T-helper 1 cell (primary cell): ENCODE data around the gene CAPN1.
"Not testable (repeated sequence)": the region's sequence is repeated elsewhere in the genome, so short reads cannot be mapped to it uniquely, and the experiment has no call there.

ENCODE experiments used
- DNase-seq, 5 donors: peaks; one replicate each; pipeline ENCODE4 v3.0.0-alpha.2; 2012 to 2020

CAPN1 gene

GRCh38 chr11:65218446-65218845, 36.7 kb downstream of the CAPN1 start:
- DNase-seq = no peak

- no peak for DNase-seq
These were observed 38.1 kb downstream of the CAPN1 start for GRCh38 chr11:65219930-65220213.

- no peak for DNase-seq
These were observed 39.3 kb downstream of the CAPN1 start for GRCh38 chr11:65221026-65221425.

- no peak for DNase-seq
These were observed 41.3 kb downstream of the CAPN1 start for GRCh38 chr11:65223011-65223410.

- DNase-seq = no peak
These were observed 43.2 kb downstream of the CAPN1 start for GRCh38 chr11:65224930-65225278.

- peak; percentile 37 to 58 (median 46) for DNase-seq
These were observed 43.8 kb downstream of the CAPN1 start for GRCh38 chr11:65225279-65226102.

GRCh38 chr11:65226103-65226442, 44.3 kb downstream of the CAPN1 start:
- DNase-seq = no peak

GRCh38 chr11:65227879-65228278, 46.2 kb downstream of the CAPN1 start:
- no peak for DNase-seq

GRCh38 chr11:65236194-65237059, 54.7 kb downstream of the CAPN1 start:
- no peak for DNase-seq

GRCh38 chr11:65238302-65238701, 56.6 kb downstream of the CAPN1 start:
- not testable (repeated sequence) for DNase-seq

GRCh38 chr11:65241134-65241533, 59.4 kb downstream of the CAPN1 start:
- DNase-seq = no peak

GRCh38 chr11:65241692-65242091, 60.0 kb downstream of the CAPN1 start:
- DNase-seq = no peak

GRCh38 chr11:65242389-65242788, 60.7 kb downstream of the CAPN1 start:
- no peak for DNase-seq

- DNase-seq = no peak
These were observed 62.1 kb downstream of the CAPN1 start for GRCh38 chr11:65243797-65244196.

GRCh38 chr11:65245046-65245445, 63.3 kb downstream of the CAPN1 start:
- DNase-seq = not testable (repeated sequence)

GRCh38 chr11:65246506-65246905, 64.8 kb downstream of the CAPN1 start:
- no peak for DNase-seq

GRCh38 chr11:65248184-65248710, 66.5 kb downstream of the CAPN1 start:
- not testable (repeated sequence) for DNase-seq

- no peak for DNase-seq
These were observed 69.7 kb downstream of the CAPN1 start for GRCh38 chr11:65251476-65251875.

- DNase-seq = no peak
These were observed 73.0 kb downstream of the CAPN1 start for GRCh38 chr11:65254724-65255123.

GRCh38 chr11:65258988-65259387, 77.3 kb downstream of the CAPN1 start:
- DNase-seq = no peak

- DNase-seq = no peak
These were observed 78.6 kb downstream of the CAPN1 start for GRCh38 chr11:65260302-65260701.

- no peak for DNase-seq
These were observed 79.2 kb downstream of the CAPN1 start for GRCh38 chr11:65260756-65261590.
